Measurements from ENCODE around the gene FBN2. TPM values are rescaled to one million over a fixed set of nuclear protein-coding genes. Genes with fewer than 3 reads are reported as not detected.

The FBN2 gene
- total RNA-seq, 1 experiment from 2014 or later, result 0.42 TPM

- TF ChIP-seq CTCF (IDR thresholded peaks at IDR 0.05 in 2 of 3, conservative IDR thresholded peaks at IDR 0.05 in 1 of 3; ENCODE audit: borderline replicate concordance in 1 of 3, insufficient read depth in 1 of 3, low read depth in 2 of 3, low read length in 2 of 3), result no peak
- no peak for TF ChIP-seq FOSL1 (IDR thresholded peaks at IDR 0.05; ENCODE audit: low read depth)
- no peak for TF ChIP-seq CBX3 (IDR thresholded peaks at IDR 0.05; ENCODE audit: low read depth)
- no peak for TF ChIP-seq SIN3A (IDR thresholded peaks at IDR 0.05; ENCODE audit: low read depth)
- no peak for TF ChIP-seq ELF1 (IDR thresholded peaks at IDR 0.05; ENCODE audit: borderline replicate concordance, low read depth)
Measured at GRCh38 chr5:128339585-128339984, 198.5 kb downstream of the FBN2 start (continued).

- H3K4me2 ChIP-seq (ENCODE audit: low read length), result no peak overlapping the region
- TF ChIP-seq JUND (IDR thresholded peaks at IDR 0.05) (no peak), ZFX (IDR thresholded peaks at IDR 0.05) (no peak)
- DNase-seq (ENCODE audit: low read depth, low spot score), result no peak
- ChIA-PET POLR2A (no interaction called here), CTCF (no interaction called here), RAD21 (ENCODE audit: low non-redundant PET in 1 of 2, low total read pairs in 2 of 2, uncharacterized antibody in 2 of 2, unreplicated experiment in 2 of 2) (no interaction called here)
- no peaks in the 10 kb centered on the region for H3K4me1 ChIP-seq (ENCODE audit: control insufficient read depth in 1 of 2, insufficient read depth in 2 of 2, low read length in 2 of 2)
- H3K27me3 ChIP-seq (ENCODE audit: insufficient read depth, low read length), result no peaks in the 10 kb centered on the region
- H3K4me3 ChIP-seq (replicated peaks in 1 of 2; ENCODE audit: low read depth in 1 of 2, low read length in 2 of 2), result no peak overlapping the region
- no peak overlapping the region for H3K9ac ChIP-seq (ENCODE audit: low read length)
- BruUV-seq (replicated peaks), result no TSS peak
- H3K9me2 ChIP-seq (ENCODE audit: insufficient read depth), result no peaks in the 10 kb centered on the region
- no peak overlapping the region for H2AFZ ChIP-seq (ENCODE audit: low read depth, low read length, poor library complexity, severe bottlenecking)
- no peaks in the 10 kb centered on the region for H3K36me3 ChIP-seq (ENCODE audit: control insufficient read depth in 1 of 2, insufficient read depth in 2 of 2, low read length in 2 of 2)
- no peak for ATAC-seq
- H3K9me3 ChIP-seq (ENCODE audit: control insufficient read depth in 1 of 2, insufficient read depth in 1 of 2, low read depth in 1 of 2, low read length in 2 of 2), result no peaks in the 10 kb centered on the region
- no peaks in the 10 kb centered on the region for H3K79me2 ChIP-seq (ENCODE audit: insufficient read depth, low read length)
- H3K27ac ChIP-seq (ENCODE audit: low read depth, low read length), result no peak overlapping the region
- intact Hi-C loops (cut with micrococcal nuclease), result no loop called here
- no peaks in the 10 kb centered on the region for H4K20me1 ChIP-seq (ENCODE audit: insufficient read depth)
Measured at GRCh38 chr5:128338649-128339048, 199.4 kb downstream of the FBN2 start.

- Histone ChIP-seq H3K4me1 (ENCODE audit: control insufficient read depth in 1 of 2, insufficient read depth in 2 of 2, low read length in 2 of 2) (no peaks in the 10 kb centered on the region), H3K9me3 (ENCODE audit: control insufficient read depth in 1 of 2, insufficient read depth in 1 of 2, low read depth in 1 of 2, low read length in 2 of 2) (no peaks in the 10 kb centered on the region), H2AFZ (ENCODE audit: low read depth, low read length, poor library complexity, severe bottlenecking) (no peak overlapping the region), H3K4me3 (replicated peaks in 1 of 2; ENCODE audit: low read depth in 1 of 2, low read length in 2 of 2) (no peak overlapping the region), H3K36me3 (ENCODE audit: control insufficient read depth in 1 of 2, insufficient read depth in 2 of 2, low read length in 2 of 2) (no peaks in the 10 kb centered on the region), H3K9me2 (ENCODE audit: insufficient read depth) (no peaks in the 10 kb centered on the region), H3K4me2 (ENCODE audit: low read length) (no peak overlapping the region), H3K27me3 (ENCODE audit: insufficient read depth, low read length) (no peaks in the 10 kb centered on the region), H3K9ac (ENCODE audit: low read length) (no peak overlapping the region), H3K27ac (ENCODE audit: low read depth, low read length) (no peak overlapping the region), H3K79me2 (ENCODE audit: insufficient read depth, low read length) (no peaks in the 10 kb centered on the region), H4K20me1 (ENCODE audit: insufficient read depth) (no peaks in the 10 kb centered on the region)
- ATAC-seq, result no peak
- ChIA-PET POLR2A (no interaction called here), CTCF (no interaction called here), RAD21 (ENCODE audit: low non-redundant PET in 1 of 2, low total read pairs in 2 of 2, uncharacterized antibody in 2 of 2, unreplicated experiment in 2 of 2) (no interaction called here)
- BruUV-seq (replicated peaks), result no TSS peak
- intact Hi-C loops (cut with micrococcal nuclease), result no loop called here
- DNase-seq (ENCODE audit: low read depth, low spot score), result no peak
- TF ChIP-seq CBX3 (IDR thresholded peaks at IDR 0.05; ENCODE audit: low read depth) (no peak), EGR1 (IDR thresholded peaks at IDR 0.05; ENCODE audit: low read depth) (no peak), ZBTB33 (IDR thresholded peaks at IDR 0.05; ENCODE audit: extremely low read depth, insufficient replicate concordance, low read length) (no peak), SIN3A (IDR thresholded peaks at IDR 0.05; ENCODE audit: low read depth) (no peak), ATF3 (IDR thresholded peaks at IDR 0.05) (no peak), SP1 (IDR thresholded peaks at IDR 0.05; ENCODE audit: low read depth) (no peak), REST (IDR thresholded peaks at IDR 0.05; ENCODE audit: low read depth) (no peak)
Measured at GRCh38 chr5:128335339-128335738, 202.7 kb downstream of the FBN2 start.
